Activated CD8-positive, alpha-beta memory T cell treated with anti-CD3 and anti-CD28 coated beads, Interleukin-2, amount 50 U/mL, for 1 hour (primary cell): Measurements from ENCODE around the gene S1PR5.

Experiments
- DNase-seq: peaks from one replicate; pipeline ENCODE4 v3.0.0-alpha.2; 2020; ENCODE audit errors: extremely low read depth

Gene S1PR5

DNA sequence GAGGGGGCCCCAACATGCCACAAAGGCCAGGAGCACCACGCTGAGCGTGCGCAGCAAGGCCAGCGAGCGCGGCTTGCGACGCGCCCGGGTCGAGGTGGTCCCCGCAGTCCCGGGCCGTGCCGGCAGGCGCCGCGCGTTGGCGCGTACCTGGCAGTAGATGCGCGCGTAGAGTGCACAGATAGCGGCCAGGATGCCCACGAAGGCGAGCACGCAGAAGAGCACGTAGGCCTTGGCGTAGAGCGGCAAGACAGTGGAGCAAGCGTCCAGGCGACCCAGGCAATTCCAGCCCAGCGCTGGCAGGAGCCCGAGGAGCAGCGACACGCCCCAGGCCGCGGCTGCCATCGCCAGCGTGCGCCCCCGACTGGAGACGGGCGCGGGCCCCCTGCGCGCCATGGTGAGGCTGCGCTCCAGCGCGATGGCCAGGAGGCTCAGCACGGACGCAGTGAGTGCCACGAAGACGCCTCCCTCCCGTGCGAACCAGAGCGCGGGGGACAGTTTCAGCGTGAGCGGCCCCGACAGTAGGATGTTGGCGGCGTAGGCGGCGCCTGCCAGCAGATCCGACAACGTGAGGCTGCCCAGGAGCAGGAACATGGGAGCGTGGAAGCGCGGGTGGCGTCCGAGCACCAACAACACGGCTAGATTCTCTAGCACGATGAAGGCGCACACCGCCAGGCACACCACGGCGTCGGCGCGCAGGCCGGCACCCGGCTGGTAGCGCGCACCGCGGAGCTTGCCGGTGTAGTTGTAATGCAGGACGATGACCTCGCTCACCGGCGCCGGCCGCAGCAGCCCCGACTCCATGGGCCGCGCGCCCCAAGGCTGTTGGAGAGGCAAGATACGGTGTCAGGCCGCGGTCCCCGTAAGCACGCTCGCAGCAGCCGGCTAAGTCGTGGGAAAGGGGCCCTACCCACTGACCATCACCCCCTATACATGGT, 2.8 kb downstream of the S1PR5 start:
- no peak for DNase-seq

DNA sequence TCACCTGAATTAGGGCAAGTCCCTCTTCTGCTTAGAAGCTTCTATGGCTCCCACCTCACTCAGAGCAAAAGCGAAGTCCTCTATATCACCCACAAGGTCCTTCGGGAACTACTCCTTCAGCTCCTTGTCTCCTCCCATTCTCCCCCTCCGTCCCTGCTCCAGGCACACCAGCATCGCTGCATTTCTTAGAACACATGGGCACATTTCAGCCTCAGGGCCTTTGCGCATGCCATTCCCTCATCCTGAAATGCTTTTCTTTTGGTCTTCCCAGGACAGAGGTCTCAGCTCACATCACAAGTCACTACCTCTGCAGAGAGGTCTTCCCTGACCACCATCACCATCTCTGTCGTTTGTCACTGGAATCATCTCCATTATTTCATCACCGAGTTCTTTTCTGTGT, 4.0 kb downstream of the S1PR5 start:
- DNase-seq = no peak

DNA sequence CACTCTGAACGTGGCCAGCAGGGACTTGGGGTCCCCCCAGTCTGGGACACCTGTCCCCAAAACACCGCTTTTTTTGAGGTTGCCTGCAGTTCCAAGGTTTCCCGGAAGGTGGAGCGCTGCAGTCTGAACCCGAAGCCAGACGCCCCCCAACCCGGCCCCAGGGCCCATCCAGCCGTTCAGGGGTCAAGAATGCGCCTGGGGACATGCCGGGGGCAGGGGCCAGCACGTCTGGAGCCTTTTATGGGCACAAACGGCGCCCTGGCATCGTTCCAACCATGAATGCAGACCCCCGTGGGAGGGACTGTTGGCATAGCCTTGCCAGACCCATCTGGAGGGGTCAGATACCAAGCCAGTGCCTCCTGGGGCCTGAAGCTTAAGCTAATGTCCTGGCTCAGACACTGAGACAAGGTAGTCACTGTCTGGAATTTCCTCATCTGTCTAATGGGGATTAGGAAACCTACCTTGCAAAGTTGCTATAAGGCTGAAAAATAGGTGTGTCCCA, 6.9 kb downstream of the S1PR5 start:
- DNase-seq = no peak

DNA sequence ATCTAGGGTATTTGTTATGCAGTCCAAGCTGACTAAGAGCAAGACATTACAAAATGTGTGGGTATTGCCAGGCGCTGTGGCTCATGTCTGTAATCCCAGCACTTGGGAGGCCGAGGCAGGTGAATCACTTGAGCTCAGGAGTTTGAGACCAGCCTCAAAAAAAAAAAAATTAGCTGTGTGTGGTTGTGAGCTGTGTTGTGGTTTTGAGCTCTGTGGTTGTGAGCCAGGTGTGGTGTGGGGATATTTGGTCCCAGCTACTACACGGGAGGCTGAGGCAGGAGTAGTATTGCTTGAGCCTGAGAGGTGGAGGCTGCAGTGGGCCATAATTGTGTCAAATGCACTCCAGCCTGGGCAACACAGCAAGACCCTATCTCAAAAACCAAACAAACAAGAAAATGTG, 8.5 kb downstream of the S1PR5 start:
- DNase-seq = no peak

DNA sequence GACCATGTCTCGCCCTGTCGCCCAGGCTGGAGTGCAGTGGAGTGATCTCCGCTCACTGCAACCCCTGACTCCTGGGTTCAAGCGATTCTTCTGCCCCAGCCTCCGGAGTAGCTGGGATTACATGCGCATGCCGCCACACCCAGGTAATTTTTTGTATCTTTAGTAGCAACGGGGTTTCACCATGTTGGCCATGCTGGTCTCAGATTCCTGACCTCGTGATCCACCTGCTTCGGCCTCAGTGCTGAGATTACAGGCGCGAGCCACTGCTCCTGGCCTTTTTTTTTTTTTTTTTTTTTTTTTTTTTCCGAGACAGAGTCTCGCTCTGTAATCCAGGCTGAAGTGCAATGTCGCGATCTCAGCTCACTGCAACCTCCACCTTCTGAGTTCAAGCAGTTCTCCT, 9.2 kb downstream of the S1PR5 start:
- DNase-seq = no peak

DNA sequence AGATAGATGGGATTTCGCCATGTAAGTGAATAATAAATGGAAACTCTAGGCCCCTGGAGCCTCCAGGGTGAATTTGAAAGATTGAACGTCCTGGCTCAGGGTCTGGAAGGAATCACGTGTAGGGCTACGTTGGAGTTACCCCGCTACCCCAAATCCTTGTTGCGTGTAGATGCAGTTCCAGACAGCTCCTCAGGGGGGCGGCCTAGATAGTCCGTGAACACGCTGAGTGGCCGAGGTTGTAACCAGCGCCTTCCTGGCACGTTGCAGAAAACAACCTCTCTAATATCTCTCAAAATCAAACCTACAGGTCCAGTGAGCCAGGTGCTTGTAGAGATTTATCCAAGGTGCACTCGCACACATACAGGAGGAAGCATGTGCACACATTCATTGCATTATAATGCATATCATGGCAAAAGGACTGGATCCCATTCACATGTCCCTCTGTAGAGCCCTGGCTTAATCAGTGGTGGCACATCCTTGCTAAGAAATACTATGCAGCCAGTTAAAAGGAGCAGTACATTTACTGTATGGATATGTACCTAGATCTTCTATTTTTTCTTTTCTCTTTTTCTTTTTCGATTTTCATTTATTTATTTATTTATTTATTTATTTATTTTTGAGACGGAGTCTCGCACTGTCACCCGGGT, 11.5 kb downstream of the S1PR5 start:
- DNase-seq = peak; percentile 49

DNA sequence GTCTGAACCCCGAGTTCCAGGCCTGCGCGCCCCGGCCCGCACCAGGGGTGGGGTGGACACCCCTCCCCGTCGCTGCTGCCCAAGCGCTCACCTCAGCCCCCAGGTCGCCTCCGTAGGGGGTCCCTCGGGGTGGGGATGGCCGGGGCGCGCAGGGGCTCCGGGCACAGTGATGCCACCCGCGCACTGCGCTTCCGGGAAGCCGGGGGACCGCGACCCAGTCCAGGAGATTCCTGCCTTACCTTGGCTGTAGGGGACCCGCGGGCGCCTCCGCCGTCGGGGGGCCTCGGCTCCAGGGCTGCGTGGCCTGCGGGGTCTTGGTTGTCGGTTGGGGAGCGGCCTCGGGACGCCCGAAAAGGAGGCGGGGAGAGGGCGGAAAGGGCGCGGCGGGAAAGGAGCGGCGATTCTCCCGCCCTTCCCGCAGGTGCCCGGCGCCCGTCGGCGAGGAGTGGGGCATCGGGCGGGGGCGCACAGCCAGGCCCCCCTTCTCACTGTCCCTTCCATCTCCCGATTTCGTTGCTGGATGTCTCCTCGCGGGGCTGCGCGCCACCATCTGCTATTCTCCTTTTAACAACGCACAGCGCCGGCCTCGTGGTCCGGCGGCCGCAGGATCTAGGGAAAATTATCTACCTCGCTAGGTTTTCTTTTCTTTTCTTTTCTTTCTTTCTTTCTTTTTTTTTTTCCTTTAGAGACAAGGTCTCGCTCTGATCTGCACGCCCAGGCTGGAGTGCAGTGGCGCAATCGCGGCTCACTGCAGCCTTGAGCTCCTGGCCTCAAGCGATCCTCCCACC, 14.1 kb downstream of the S1PR5 start, which contains the start of gene KEAP1:
Gene KEAP1, minus strand, starts transcription at position 355 of the 788 bp plus-strand sequence. CDS start 3,323 bp downstream, outside the sequence.
- no peak for DNase-seq

DNA sequence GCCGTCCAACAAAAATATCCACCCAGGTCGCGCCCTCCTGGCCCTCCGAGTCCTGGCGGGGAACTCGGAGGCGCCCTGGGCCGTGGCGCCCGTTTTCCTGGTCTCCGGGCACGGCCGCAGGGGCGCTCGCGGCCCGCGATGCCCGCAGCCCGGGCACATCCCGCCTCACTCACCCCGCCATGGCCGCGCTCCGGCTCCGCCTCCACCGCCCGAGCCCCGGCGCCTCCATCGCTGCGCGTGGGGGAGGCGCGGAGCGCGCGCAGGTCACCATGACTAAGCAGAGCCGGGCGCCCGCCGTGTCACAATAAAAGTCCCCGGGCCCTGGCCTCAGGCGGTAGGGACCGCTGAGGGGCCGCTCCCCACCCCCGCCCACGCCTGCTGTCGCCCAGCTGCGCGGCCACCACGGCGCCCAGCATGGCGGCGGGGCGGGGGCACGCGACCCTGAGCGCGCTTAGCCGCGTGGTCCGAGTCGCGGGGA, 14.7 kb downstream of the S1PR5 start:
- peak; percentile 51 for DNase-seq

DNA sequence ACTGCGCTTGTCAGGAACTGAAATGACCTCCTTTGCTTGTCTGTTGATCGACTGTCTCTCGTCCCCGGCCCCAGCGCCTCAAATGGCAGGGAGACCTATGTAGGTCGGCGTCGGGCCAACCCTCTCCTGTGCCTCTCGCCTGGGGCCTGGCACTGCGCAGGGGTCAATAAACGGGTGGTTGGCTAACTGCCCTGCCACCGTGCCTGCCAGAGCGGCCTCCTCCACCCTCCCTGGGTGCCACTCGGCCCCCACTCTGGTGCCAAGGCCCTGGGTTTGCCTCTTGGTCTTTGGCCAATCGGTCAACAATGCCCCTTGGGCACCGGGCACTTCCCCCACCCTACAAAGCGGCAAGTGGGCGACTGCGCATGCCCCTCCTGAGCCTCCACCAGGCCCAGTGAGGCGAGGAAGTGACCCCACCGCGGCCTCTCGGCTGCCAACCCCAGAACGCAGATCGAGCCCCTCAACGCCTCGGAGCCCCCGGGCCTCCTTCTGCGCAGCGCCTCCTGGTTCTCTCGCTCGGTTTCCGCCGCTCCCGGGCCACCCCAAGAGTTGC, 15.2 kb downstream of the S1PR5 start:
- DNase-seq = no peak

DNA sequence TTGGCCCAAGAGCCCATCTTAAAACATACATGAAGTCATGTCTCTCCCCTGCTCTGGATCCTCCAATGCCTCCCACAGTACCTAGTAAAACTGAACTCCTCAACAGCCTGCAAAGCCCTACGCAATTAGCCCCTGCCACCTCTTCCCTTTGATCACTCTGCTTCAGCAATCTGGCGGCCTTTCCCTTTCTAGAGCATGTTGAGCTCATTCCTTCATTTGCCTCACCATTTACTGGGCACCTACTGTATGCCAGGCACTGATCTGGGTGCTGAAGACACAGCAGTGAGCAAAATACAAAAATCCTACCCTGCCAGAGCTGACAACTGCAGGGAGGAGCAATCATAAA, 17.0 kb downstream of the S1PR5 start:
- DNase-seq = no peak

DNA sequence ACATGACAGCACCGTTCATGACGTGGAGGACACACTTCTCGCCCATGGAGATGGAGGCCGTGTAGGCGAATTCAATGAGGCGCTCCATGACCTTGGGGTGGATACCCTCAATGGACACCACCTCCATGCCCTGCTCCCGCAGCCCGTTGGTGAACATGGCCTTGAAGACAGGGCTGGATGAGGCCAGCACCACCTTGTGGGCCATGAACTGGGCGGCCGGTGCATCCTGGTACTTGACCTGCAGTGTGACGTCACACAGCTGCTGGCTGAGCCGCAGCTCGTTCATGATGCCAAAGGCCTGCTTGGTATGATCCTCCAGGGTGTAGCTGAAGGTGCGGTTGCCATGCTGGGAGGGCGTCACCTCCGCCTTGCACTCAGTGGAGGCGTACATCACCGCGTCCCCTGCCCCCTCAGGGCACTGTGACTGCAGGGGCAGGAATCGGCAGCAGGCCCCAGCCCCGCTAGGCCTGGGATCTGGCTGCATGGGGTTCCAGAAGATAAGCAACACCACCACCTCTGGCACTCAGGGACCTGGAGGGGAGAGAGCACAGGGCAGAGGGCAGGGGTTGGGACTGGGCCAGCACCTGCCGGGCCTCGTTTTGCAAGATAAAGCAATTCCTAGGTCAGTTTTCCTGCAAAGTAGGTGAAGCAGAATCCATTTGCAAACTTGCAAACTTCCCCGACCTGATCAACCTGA, 17.5 kb downstream of the S1PR5 start:
- no peak for DNase-seq

DNA sequence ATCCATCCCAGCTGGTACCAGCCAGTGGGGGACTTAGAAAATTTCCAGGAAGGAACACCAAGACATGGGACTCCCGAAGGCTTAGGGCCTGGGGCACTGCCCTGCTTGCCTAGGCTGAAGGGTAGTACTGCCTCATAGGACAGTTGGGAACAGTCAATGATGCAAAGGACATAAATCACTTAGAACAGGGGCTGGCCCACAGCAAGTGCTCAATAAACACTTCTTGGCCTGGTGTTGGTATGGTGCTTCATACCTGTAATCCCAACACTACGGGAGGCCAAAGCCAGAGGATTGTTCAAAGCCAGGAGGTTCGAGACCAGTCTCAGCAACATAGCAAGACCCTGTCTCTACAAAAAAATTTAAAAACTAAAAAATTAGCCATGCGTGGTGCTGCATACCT, 19.9 kb downstream of the S1PR5 start:
- DNase-seq = no peak

DNA sequence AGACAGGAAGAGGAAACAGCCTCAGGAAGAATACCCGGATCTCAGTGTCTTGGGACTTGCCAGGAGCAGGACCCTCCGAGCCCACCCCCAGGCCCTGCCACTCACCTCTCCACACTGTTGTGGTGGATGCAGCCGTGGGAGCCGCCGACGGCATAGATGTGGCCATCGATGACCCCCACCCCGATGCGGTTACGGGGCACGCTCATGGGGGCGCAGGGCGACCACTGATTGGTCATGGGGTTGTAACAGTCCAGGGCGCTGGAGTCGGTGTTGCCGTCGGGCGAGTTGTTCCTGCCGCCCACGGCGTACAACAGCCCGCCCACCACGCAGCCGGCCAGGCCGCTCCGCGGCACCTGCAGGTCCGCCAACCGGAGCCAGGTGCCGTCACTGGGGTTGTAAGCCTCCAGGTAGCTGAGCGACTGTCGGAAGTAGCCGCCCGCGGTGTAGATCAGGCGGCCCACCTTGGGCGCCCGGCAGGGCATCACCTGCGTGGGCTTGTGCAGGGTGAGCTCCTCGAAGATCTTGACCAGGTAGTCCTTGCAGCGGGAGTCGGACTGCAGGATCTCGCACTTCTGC, 25.7 kb downstream of the S1PR5 start:
- DNase-seq = no peak

DNA sequence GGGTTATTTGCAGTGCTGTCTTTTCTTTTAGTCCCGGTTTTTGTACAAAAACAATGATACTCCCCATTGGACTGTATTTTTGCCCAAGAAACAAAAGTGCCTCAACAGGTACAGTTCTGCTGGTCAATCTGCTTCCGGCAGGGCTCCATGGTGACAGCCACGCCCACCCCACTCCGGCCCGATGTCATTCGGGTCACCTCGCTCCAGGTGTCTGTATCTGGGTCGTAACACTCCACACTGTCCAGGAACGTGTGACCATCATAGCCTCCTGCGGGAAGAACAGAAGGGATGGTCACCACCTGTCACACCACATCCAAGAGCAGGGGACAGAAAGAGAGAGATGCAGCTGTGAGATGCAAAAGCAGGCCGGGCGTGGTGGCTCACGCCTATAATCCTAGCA, 30.7 kb downstream of the S1PR5 start:
- no peak for DNase-seq

DNA sequence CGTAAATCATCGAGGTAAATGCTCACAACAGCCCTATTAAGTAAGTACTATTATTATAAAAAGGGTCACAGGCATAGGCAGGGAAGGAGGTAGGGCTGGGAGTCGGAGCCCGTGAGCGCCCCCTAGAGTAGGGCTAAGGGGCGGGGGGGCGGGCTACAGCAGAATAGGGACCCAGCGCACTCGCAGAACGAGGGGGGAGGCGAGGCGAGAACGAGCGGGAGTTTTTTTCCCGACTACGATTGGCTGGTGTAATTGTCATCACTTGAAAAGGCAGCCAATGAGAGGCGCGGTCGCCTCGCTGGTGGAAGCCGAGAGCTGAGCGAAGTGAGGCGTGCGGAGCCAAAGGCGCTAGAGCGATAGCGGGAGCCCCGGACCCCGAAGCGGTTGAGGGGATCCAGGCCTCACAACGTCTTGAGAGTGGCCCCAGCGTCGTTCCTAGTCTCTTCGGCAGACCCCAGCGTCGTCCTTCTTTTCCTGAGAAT, 38.3 kb downstream of the S1PR5 start:
- peak; percentile 78 for DNase-seq

DNA sequence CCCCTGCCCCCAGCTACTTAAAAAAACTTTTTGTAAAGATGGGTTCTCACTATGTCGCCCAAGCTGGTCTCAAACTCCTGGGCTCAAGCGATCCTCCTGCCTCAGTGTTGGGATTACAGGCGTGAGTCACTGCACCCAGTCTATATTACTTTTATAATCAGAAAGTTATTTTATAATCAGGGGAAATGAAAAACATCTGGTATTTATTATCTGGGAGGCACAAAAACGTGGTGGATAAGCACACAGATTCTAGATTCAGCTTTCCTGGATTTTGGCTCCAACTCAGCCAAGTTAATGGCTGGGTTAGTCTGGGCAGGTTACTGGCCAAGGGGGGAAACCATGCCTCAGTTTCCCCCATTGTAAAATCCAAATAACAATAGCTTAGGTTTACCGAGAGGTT, 38.8 kb downstream of the S1PR5 start:
- no peak for DNase-seq

DNA sequence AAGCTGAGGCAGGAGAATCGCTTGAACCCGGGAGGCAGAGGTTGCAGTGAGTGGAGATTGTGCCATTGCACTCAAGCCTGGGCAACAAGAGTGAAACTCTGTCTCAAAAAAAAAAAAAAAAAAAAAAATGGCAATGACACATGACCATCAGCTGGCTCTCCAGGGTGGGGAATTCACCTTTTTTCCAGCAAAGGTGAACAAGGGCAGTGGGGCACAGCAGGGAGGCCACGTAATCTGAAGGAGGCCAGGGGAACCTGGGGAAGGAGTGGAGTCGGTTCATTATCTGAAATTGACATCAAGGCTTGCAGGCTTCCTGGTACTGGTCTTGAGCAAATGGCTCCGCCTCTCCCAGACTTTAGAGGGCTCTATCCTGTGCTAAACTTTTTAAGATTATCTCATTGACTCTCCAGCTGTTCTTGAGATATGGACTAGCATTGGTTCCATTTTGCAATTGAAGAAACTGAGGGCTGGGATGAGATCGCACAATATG, 42.2 kb downstream of the S1PR5 start:
- no peak for DNase-seq

DNA sequence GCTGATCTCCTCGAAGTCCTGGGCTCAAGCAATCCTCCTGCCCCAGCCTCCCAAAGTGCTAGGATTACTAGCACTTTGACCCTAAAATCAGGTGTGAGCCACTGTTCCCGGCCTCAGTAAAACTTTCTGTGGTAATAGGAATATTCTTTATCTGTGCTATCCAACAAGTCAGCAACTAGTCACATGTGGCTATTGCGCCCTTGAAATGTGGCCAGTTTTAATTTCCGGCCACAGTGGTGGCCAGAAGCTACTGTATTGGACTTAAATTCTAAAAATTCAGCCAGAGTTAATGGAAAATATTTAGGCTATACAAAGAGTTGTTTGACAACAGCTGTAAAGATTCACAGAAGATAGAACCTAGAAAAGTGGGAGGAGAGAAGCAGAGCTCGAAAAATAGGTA, 44.1 kb downstream of the S1PR5 start:
- no peak for DNase-seq

DNA sequence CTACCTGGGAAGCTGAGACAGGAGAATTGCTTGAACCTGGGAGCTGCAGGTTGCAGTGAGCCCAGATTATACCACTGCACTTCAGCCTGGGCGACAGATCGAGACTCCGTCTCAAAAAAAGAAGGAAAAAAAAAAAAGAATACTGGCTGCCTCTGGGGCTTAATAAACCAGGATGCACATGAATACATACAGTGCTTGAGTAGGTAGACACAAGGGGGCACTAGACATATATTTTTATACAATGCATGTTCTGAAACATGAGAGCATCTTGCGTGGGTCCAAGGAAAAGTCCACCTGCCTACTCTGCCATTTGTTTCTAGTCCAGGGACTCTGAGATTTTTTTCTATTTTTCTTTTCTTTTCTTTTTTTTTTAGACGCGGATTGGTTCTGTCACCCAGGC, 45.3 kb downstream of the S1PR5 start:
- peak; percentile 8 for DNase-seq

DNA sequence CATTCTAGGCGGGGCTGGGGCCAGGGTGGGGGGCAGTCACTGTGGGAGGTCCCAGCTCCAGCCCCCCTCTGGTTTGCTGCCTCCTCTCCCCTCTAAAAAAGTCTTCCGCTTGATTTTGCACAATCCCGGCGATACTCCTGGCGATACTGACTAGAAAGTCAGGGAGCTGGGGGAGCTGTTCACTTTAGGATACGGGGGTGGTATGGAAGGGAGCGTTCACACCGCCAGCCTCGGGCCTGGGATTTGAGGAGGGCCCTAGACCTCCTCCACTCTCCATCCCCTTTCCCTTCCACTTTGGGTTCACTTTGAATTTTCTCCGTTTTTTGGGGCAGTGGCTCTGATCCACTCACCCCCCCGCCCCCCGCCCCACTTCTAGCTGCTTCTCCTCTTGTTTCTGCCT, 49.1 kb downstream of the S1PR5 start:
- no peak for DNase-seq
